ENCODE data around the gene KRT79.

DNA sequence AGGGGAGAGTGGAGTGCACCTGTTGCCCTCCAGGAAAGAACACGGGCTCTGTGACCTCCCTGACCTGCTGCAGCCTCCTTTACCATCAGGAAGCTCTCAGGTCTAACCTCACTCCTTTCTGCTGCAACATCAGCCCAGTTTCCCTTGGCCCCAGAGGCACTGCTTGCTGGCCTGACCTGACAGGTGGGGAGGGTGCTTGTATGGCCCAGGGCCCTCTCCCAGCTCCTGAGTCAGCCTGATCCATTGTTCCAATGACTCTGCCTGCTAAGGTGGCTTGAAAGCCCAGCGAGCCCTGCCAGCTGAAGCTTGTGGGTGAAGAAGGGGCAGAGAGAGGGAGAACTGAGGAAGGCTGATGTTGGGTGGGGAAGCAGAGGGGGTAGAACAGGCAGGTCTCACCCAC is 27.9 kb upstream of the KRT79 start:
- TF ChIP-seq, protein P1, sequence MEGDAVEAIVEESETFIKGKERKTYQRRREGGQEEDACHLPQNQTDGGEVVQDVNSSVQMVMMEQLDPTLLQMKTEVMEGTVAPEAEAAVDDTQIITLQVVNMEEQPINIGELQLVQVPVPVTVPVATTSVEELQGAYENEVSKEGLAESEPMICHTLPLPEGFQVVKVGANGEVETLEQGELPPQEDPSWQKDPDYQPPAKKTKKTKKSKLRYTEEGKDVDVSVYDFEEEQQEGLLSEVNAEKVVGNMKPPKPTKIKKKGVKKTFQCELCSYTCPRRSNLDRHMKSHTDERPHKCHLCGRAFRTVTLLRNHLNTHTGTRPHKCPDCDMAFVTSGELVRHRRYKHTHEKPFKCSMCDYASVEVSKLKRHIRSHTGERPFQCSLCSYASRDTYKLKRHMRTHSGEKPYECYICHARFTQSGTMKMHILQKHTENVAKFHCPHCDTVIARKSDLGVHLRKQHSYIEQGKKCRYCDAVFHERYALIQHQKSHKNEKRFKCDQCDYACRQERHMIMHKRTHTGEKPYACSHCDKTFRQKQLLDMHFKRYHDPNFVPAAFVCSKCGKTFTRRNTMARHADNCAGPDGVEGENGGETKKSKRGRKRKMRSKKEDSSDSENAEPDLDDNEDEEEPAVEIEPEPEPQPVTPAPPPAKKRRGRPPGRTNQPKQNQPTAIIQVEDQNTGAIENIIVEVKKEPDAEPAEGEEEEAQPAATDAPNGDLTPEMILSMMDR (IDR thresholded peaks at IDR 0.05) = no peak
- no peak for TF ChIP-seq POLR2AphosphoS5 (IDR thresholded peaks at IDR 0.05)
- TF ChIP-seq POLR2A (IDR thresholded peaks at IDR 0.05) = no peak
- TF ChIP-seq EP300 (IDR thresholded peaks at IDR 0.05) = no peak

Measured in stomach (tissue), 4 donors.